Hepatic stellate cell (primary cell): ENCODE results near the gene MTRF1L.

Source experiments
- DNase-seq: peaks from one replicate; pipeline ENCODE4 v3.0.0; 2011; ENCODE audit warnings: low spot score

The MTRF1L gene

GRCh38 chr6:153002613-153003365 lies at the start of gene MTRF1L:
Gene MTRF1L, minus strand, starts transcription at chr6:153002709. Its CDS starts 24 bp downstream, at chr6:153002685.
- DNase-seq = peak; percentile 90

DNA sequence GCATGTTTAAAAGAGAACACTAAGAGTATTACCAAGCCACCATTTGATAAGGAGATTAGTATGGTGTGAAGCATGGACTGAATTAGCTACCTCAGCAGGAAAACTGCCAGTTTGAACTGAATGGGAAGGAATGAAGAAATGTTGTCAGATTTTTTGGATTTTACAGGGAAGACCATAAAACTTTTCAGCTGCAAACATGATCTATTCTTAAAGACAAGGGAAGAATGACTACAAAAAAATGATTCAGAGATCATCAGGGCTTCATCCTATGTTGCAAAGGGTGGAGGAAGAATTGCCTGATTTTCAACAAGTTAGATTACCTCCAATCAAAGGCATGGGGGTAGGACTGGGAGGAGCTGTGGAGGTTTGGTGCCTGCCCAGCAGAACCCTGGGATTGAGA lies 49.3 kb upstream of the MTRF1L start:
- DNase-seq = no peak

GRCh38 chr6:153048631-153049030 lies 46.1 kb upstream of the MTRF1L start:
- no peak for DNase-seq

- no peak for DNase-seq
Measured at GRCh38 chr6:153047386-153047785, 44.9 kb upstream of the MTRF1L start.

- no peak for DNase-seq
Measured at GRCh38 chr6:153045271-153045670, 42.8 kb upstream of the MTRF1L start.

- DNase-seq = no peak
Measured at GRCh38 chr6:153044295-153044694, 41.8 kb upstream of the MTRF1L start.

GRCh38 chr6:153043719-153044118 lies 41.2 kb upstream of the MTRF1L start:
- no peak for DNase-seq

GRCh38 chr6:153038378-153039057 lies 36.0 kb upstream of the MTRF1L start:
- DNase-seq = peak; percentile 8

- no peak for DNase-seq
Measured at GRCh38 chr6:153034139-153034538, 31.6 kb upstream of the MTRF1L start.

DNA sequence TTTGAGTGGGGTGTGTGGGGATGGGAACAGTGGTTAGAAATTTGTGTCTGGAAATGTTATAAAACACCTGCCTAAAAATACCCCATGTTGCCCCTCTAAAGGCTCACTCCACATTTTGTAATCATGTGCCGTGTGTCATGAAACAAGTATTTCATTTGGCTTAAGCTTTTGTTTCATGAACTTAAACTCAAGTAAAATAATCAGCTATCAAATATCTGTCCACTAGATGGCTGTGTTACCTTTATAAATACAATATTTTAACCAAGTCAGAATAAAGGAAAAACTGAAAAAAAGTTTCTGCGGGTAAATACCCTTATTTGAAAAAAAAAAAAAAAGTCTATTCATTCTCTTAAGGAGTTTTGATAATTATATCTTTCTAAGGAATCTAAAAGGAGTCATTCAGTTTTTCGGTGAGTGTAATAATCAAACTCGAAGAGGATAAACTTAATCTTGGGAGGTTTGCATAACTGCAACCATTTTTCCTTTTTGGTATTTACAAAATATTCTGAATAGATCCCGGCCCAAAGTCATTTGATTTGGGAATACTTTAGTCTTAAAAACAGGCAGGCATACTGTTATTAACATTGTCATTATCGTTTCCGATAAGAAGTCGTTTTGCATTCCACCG lies 29.9 kb upstream of the MTRF1L start:
- no peak for DNase-seq

DNA sequence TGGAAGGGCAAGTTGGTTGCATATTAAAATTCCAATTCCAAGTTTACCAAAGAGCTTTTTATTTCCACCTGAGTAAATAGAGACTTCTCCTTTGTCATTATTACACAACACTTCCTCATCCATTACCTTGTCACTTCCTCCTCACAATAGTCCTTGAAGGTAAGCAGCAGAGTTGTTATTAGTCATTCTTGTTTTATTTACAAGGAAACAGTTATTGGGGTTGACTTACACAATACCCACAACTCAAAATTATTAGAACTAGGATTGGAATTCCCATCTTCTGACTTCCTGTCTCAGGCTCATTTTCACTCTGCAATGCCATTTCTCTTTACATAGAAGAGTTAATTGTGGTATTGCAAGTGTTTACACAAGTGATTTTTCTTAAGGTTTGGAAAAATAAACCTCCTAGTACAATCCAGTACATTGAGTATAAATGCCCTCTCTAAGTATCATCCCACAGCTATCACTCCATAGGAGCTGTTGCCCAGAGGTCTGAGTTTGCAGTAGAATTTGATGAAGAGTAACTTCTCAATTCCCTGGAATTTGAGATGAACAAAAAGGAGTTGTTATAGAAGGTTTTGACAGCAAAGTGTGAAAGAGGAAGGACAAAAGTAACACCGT lies 28.9 kb upstream of the MTRF1L start:
- DNase-seq = no peak

- no peak for DNase-seq
Measured at GRCh38 chr6:153028963-153029362, 26.5 kb upstream of the MTRF1L start.

DNA sequence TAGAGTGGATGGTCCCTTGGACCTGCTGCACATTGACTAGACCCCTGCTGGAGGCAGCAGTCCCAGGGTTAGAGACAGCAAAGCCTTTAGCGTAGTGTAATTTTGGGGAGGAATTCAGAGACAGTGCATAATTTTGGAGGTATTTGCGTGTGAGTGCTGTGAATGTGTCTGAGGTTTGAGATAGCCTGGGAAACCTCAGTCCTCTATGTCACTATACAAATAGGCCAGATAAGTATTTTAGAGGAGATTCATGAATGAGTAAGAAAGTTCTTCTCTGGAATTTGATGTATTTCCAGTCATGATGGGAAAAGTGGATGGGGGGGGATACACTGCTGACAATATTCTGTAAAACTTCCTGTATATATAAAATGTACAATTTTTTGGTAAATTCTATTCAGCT lies 25.8 kb upstream of the MTRF1L start:
- DNase-seq = peak; percentile 52

- no peak for DNase-seq
Measured at GRCh38 chr6:153027480-153027879, 25.0 kb upstream of the MTRF1L start.

- DNase-seq = no peak
Measured at GRCh38 chr6:153024709-153025017, 22.2 kb upstream of the MTRF1L start.

DNA sequence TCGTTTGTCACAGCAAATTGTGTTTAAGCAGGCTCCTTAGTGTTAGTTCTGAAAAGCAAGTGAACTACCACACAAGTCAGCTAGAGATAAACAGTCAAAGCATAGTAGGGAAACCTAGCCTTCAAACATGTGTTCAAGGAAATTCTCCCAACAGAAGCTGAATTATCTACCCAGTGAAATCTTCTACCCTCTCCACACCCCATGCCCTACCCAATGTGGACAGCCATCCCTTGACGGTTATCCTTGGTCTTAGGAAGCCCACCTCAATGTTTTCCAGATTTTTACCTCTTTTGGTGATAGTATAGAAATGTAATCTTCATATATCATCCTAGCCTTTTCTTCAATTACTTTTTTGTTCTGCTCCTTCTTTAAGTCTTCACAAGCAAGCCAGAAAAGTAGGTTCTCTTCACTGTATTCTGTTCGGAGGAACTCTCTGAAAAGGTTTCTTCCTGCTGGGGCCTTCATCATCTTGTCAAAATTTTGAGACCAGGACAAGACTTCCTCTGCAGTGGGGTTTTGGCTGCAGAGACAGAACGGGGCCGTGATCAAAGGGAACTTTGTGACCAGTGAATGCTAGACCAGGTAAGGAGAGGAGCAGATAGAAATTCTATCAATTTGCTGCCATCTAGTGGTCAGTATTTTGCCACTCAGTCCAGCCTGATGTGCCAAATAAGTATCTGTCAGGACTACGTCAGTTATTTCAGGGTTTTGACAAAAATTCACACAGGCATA lies 21.6 kb upstream of the MTRF1L start:
- DNase-seq = peak; percentile 26

GRCh38 chr6:153018355-153018754 lies 15.8 kb upstream of the MTRF1L start:
- no peak for DNase-seq

- no peak for DNase-seq
Measured at GRCh38 chr6:153016846-153017245, 14.3 kb upstream of the MTRF1L start.

- no peak for DNase-seq
Measured at GRCh38 chr6:153015094-153015640, 12.7 kb upstream of the MTRF1L start.

GRCh38 chr6:153013438-153013837 lies 10.9 kb upstream of the MTRF1L start:
- no peak for DNase-seq

- no peak for DNase-seq
Measured at GRCh38 chr6:153012856-153013255, 10.3 kb upstream of the MTRF1L start.

DNA sequence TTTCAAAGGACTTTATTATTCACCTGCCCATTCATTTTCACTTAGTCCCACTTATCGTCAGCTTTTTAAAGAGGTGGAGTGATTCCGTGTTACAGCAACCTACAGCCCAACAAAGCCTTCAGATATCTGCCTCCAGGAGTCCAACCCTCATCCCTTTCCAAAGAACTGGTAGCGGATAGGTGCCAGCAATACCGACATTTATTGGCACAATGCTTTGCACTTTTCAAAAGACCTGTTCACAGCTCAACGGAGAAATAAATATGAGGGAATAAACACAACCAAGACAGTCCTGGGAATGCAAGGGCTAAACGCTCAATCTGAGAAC lies 819 bp upstream of the MTRF1L start:
- no peak for DNase-seq
